Measurements from ENCODE around the gene ORAI2.
A peak's percentile ranks its signal among the peaks of the same experiment; 100 is the strongest.
"Not testable (repeated sequence)": the region's sequence is repeated elsewhere in the genome, so short reads cannot be mapped to it uniquely, and the experiment has no call there.

ORAI2 gene

DNA sequence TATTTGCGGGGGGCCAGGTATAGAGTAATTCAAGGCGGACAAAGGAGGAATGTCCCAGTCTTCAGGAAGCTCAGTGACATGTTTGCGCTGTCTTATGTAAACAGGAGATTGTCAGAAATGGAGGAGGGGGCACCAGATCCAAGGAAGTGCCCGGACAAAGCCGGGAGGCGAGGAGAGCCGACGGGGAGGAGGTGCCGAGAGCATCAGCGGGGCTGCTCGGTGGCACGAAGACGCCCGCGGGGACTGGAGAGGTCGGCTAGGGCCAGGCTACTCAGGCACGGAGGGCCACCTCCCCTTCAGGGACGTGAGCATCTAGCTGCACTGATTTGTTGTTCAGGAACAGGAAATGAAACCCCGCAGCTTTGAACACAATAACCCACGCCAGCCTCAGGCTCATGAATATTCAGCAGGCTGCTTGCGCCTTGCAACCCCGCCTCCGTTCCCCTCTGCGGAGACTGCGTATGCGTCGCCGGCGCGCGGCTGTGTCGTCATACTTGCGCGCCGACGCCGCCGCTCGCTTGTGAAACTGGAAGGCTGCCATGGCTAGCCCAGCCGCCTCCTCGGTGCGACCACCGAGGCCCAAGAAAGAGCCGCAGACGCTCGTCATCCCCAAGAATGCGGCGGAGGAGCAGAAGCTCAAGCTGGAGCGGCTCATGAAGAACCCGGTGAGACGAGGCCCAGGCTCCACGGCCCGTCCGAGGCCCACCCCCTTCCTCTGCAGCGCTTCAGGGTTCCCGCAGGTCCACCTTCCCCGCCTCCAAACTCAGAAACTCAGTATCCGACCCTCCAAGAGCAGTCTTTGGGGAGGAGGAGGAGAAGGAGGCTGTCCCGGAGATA is 37.3 kb upstream of the ORAI2 start, which contains the start of gene PRKRIP1:
PRKRIP1 (plus strand) TSS at position 491 of the 837 bp plus-strand sequence; CDS start at position 540, 49 bp downstream.
- DNase-seq (ENCODE audit: low read depth): peak; percentile 90
- TF ChIP-seq, protein P1, sequence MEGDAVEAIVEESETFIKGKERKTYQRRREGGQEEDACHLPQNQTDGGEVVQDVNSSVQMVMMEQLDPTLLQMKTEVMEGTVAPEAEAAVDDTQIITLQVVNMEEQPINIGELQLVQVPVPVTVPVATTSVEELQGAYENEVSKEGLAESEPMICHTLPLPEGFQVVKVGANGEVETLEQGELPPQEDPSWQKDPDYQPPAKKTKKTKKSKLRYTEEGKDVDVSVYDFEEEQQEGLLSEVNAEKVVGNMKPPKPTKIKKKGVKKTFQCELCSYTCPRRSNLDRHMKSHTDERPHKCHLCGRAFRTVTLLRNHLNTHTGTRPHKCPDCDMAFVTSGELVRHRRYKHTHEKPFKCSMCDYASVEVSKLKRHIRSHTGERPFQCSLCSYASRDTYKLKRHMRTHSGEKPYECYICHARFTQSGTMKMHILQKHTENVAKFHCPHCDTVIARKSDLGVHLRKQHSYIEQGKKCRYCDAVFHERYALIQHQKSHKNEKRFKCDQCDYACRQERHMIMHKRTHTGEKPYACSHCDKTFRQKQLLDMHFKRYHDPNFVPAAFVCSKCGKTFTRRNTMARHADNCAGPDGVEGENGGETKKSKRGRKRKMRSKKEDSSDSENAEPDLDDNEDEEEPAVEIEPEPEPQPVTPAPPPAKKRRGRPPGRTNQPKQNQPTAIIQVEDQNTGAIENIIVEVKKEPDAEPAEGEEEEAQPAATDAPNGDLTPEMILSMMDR (conservative IDR thresholded peaks at IDR 0.05; ENCODE audit: low read length): no peak
- peak within 1 kb of the TSS; percentile 99 for H3K4me3 ChIP-seq (ENCODE audit: low read length)

DNA sequence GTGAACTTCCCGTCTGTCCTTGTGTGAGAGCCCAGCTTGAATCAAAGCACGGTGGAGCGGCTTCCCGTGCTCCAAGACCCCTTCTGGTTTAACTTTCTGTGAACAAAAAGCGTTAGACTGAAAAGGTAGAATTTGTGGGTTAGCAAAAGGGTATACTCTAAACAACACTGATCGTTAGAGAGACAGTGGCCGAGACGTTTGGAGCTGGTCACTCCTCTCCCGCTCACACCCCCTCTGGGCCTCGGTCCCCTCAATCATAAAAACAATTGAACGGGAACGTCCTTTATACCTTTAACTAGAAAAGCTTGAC is 36.7 kb upstream of the ORAI2 start:
- H3K4me3 ChIP-seq (ENCODE audit: low read length): peak overlapping the region; percentile 99
- DNase-seq (ENCODE audit: low read depth): no peak
- TF ChIP-seq, protein P1 (conservative IDR thresholded peaks at IDR 0.05; ENCODE audit: low read length): no peak

DNA sequence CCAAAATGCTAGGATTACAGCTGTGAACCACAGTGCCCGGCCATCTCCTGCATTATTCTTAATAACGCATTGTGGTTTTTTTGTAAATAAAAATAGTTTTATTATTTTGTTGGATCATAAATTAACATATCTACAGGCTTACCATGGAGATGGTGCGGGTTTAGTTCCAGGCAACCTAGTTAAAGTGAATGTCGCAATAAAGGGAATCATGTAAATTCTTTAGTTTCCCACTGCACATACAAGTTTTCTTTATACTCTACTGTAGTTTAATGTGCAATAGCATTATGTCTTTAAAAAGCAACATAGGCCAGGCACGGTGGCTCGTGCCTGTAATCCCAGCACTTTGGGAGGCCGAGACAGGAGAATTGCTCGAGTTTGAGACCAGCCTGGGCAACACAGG is 34.8 kb upstream of the ORAI2 start:
- TF ChIP-seq, protein P1 (conservative IDR thresholded peaks at IDR 0.05; ENCODE audit: low read length): no peak
- no peak for DNase-seq (ENCODE audit: low read depth)
- no peak overlapping the region for H3K4me3 ChIP-seq (ENCODE audit: low read length)

DNA sequence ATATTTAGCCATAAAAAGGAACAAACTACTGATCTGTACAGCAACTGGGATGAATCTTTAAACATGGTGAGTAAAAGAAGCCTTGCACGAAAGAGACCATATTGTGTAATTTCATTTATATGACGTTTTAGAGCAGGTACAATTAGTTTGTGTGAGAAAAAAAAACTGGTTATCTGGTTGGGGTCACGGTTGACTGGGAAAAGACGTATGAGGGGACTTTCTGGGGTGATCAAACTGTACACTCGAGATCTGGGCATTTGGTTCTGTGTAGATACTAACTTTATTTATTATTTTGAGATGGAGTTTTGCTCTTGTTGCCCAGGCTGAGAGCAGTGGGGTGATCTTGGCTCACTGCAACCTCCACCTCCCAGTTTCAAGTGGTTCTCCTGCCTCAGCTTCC is 33.0 kb upstream of the ORAI2 start:
- TF ChIP-seq, protein P1 (conservative IDR thresholded peaks at IDR 0.05; ENCODE audit: low read length): no peak
- H3K4me3 ChIP-seq (ENCODE audit: low read length): no peak overlapping the region
- DNase-seq (ENCODE audit: low read depth): no peak

DNA sequence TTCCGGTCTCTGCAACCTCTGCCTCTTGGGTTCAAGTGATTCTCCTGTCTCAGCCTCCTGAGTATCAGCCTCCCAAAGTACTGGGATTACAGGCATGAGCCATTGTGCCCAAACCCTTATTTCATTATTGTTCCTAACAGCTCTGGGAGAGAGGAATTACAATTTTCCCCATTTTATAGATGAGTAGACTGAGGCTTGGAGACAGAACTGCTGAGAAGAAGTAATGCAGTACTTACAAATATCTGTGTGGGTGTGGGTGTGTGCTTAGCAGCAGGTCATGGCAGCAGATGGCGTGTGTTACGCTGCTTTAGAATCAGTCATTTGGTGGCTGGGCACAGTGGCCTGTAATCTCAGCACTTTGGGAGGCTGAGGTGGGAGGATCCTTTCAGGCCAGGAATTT is 29.8 kb upstream of the ORAI2 start:
- no peak overlapping the region for H3K4me3 ChIP-seq (ENCODE audit: low read length)
- no peak for DNase-seq (ENCODE audit: low read depth)
- TF ChIP-seq, protein P1 (conservative IDR thresholded peaks at IDR 0.05; ENCODE audit: low read length): no peak

DNA sequence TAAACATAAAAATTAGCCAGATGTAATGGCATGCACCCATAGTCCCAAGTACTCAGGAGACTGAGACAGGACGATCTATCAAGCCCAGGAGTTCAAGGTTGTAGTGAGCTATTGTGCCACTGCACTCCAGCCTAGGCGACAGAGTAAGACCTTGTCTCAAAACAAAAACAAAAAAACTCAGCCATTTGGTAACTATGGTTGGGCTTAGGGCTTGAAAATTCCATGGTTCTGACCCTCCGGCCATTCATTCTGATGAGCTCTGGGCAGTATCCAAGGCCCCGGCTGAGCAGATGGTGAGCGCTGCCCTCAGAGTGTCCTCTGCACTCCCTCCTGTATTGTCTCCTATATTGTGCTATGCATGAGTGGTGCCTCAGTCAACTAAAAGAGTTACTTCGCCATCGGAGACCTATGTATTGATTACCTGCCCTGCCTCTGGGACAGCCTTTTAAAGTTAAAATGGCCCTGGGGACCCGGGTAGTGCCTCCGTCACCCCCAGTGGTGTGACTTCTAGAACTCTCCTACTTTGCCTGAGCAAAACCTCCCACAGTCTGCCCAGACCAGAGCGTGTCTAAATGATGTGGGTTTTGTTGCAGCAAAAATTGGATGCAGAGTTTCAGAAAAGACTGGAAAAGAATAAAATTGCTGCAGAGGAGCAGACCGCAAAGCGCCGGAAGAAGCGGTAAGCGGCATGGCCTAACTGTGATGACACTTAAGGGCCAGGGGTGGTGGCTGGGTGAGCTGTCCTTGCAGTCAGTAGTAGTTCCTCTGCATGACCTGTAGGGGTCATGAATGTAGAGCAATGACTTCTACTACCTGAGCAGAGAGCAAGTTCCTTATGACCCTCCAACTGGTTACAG is 29.1 kb upstream of the ORAI2 start:
- TF ChIP-seq, protein P1 (conservative IDR thresholded peaks at IDR 0.05; ENCODE audit: low read length): peak; percentile 74
- peak; percentile 68 for DNase-seq (ENCODE audit: low read depth)
- H3K4me3 ChIP-seq (ENCODE audit: low read length): no peak overlapping the region

DNA sequence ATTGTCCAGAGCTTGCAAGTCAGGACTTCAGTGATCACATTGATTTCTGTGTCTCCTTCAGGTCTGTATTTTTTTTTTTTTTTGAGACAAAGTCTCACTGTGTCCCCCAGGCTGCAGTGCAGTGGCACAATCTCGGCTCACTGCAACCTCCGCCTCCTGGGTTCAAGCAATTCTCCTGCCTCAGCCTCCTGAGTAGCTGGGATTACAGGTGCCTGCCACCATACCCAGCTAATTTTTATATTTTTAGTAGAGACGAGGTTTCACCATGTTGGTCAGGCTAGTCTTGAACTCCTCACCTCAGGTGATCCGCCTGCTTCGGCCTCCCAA is 28.6 kb upstream of the ORAI2 start:
- H3K4me3 ChIP-seq (ENCODE audit: low read length); DNase-seq (ENCODE audit: low read depth): not testable (repeated sequence)

Data from AG10803 (cell line).